ENCODE results near the gene R3HCC1L.

DNA sequence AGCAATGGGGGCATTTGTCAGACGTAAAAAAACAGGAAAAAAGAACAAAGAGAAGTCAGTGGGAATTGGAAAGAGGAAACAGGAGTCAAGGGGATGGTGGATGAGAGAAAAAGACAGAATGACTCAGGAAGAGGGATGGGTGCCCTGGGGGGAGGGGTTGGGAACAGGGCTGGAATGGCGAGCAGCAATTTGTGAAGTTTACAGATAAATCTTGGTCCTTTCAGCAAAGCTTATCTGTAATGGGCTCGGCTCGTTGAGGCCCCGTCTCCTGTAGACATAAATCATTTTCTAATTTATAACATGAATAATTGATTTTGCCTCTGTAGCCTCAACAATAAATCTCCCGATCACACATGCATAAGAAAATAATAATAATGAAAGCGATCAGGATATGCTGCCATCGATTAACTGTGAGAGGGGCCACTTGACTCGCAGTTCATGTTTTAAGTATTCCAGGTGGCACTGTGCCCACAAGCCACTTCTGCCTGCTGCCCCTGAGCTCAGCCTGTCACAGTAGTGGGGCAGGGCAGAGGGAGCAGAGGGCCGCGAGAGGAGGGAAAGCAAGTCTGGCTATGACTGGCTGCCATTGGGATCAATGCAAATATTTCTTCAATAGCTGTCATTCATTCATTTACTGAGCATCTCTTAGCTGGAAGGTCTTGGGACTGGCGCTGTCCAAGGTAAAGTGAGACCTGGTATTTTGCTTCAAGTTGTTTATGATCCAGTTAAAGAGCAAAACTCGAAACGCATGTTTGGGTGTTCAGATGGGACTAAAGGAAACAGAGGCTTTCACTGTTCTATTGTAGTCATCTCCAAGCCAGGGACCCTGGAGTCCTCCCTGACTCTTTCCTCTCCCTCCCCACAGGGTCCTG, 47.4 kb upstream of the R3HCC1L start:
- TF ChIP-seq GATA2 (IDR thresholded peaks at IDR 0.05; ENCODE audit: low read depth, low read length) (no peak; the same call in 1 of the 2 replicates), GATA3 (IDR thresholded peaks at IDR 0.05; ENCODE audit: low read depth, low read length) (no peak)

All from SH-SY5Y (cell line).